K562 (cell line): ENCODE results near the gene GUCA1A. TPM values are rescaled to one million over a fixed set of nuclear protein-coding genes. Genes with fewer than 3 reads are reported as not detected.

Experiments
- ATF7 ChIP-seq: fragments of 450-650 bp; IDR thresholded peaks from 2 replicates; pipeline ENCODE4 v1.7.1; 2014; ENCODE audit warnings: mild to moderate bottlenecking, moderate library complexity
- BRD4 ChIP-seq: fragments of 200-600 bp; sonication (generic); IDR thresholded peaks from 2 replicates; pipeline ENCODE4 v1.6.1; 2017; ENCODE audit warnings: inconsistent platforms
- CBFA2T3 ChIP-seq: fragments of 450-650 bp; IDR thresholded peaks from 2 replicates; pipeline ENCODE4 v1.6.1; 2017
- CBX3 ChIP-seq, 2 experiments: IDR thresholded peaks; 1 replicate in 1 of 2; 2 replicates in 1 of 2; pipeline ENCODE4 v1.6.1; 2012; ENCODE audit warnings: inconsistent platforms in 2 of 2, low read length in 2 of 2, borderline replicate concordance in 1 of 2, control low read depth in 1 of 2
- CTBP1 ChIP-seq: fragments of 450-650 bp; IDR thresholded peaks from 2 replicates; pipeline ENCODE4 v1.6.1; 2016; ENCODE audit warnings: borderline replicate concordance
- EP300 ChIP-seq: IDR thresholded peaks from 2 replicates; pipeline ENCODE4 v1.6.1; 2012; ENCODE audit warnings: low read length, improper control_type of control experiment
- FOXA3 ChIP-seq, 2 experiments: fragments of 450-650 bp in 1 of 2; sonication (generic) in 1 of 2; formaldehyde crosslinking; IDR thresholded peaks in 1 of 2; conservative IDR thresholded peaks in 1 of 2; 2 replicates each; pipeline versions ENCODE4 v1.4.0 to v1.8.0; 2020 to 2022; ENCODE audit warnings: mild to moderate bottlenecking in 2 of 2, missing genetic modification reagents in 1 of 2
- HES1 ChIP-seq: fragments of 450-650 bp; IDR thresholded peaks from 2 replicates; pipeline ENCODE4 v1.6.1; 2016; ENCODE audit warnings: low read depth, mild to moderate bottlenecking, moderate library complexity
- MAX ChIP-seq: sonication (generic); formaldehyde crosslinking; IDR thresholded peaks from 2 replicates; pipeline ENCODE4 v1.9.0; 2022; ENCODE audit warnings: mild to moderate bottlenecking, missing genetic modification reagents
- MYBL2 ChIP-seq, 2 experiments: fragments of 450-650 bp in 1 of 2; sonication (generic) in 1 of 2; formaldehyde crosslinking in 1 of 2; IDR thresholded peaks; 2 replicates each; pipeline versions ENCODE4 v1.6.1 to v1.8.1; 2017 to 2022; ENCODE audit warnings: borderline replicate concordance in 1 of 2, inconsistent platforms in 1 of 2, low read depth in 1 of 2, mild to moderate bottlenecking in 1 of 2, missing genetic modification reagents in 1 of 2, moderate library complexity in 1 of 2
- NCOR1 ChIP-seq: fragments of 450-650 bp; IDR thresholded peaks from 2 replicates; pipeline ENCODE4 v1.6.1; 2016; ENCODE audit warnings: mild to moderate bottlenecking, moderate library complexity
- NFIC ChIP-seq: fragments of 450-650 bp; IDR thresholded peaks from 2 replicates; pipeline ENCODE4 v1.6.1; 2017; ENCODE audit warnings: mild to moderate bottlenecking, inconsistent platforms
- NUFIP1 ChIP-seq: fragments of 450-650 bp; IDR thresholded peaks from 2 replicates; pipeline ENCODE4 v1.6.1; 2018; ENCODE audit not compliant: partially characterized antibody
- ZMIZ1 ChIP-seq, 2 experiments: fragments of 150-350 bp in 1 of 2; IDR thresholded peaks; 2 replicates each; pipeline ENCODE4 v1.6.1; 2012 to 2016; ENCODE audit warnings: low read depth in 2 of 2, low read length in 2 of 2, mild to moderate bottlenecking in 1 of 2, moderate library complexity in 1 of 2
- ZNF134 ChIP-seq: fragments of 250-450 bp; sonication (Bioruptor Pico); conservative IDR thresholded peaks from 2 replicates; pipeline ENCODE4 v1.4.0; 2020
- ZNF609 ChIP-seq: sonication (generic); formaldehyde crosslinking; IDR thresholded peaks from 2 replicates; pipeline ENCODE4 v1.8.1; 2023; ENCODE audit warnings: missing genetic modification reagents, mild to moderate bottlenecking, borderline replicate concordance
- ZNF77 ChIP-seq: fragments of 250-450 bp; sonication (Bioruptor Pico); IDR thresholded peaks from 2 replicates; pipeline ENCODE4 v1.5.0; 2020
- polyA plus RNA-seq, 8 experiments: library from polyadenylated mRNA; depleted of rRNA in 4 of 8; stranded (reverse) in 5 of 8; unstranded in 3 of 8; fragments of >200 nt; fragmentation: Nextera tagmentation in 2 of 8; fragmentation: Illumina TruSeq in 1 of 8; extraction: Ambion mirVana in 2 of 8; extraction: Trizol in 1 of 8; gene quantifications; 2 replicates each; pipeline versions ENCODE4 v1.2.1 to v1.2.3, GENCODE V29; 2011 to 2014; ENCODE audit warnings: inconsistent platforms in 1 of 8, missing spikeins in 1 of 8
- total RNA-seq, 7 experiments: library from RNA; depleted of rRNA in 6 of 7; stranded (reverse); fragments of >200 nt in 6 of 7; fragmentation: Illumina TruSeq in 2 of 7; extraction: Trizol in 2 of 7; gene quantifications; 2 replicates each; pipeline versions ENCODE4 v1.2.1 to v1.2.3, GENCODE V29; 2011 to 2021; ENCODE audit warnings: low replicate concordance in 1 of 7

Gene GUCA1A
- total and polyA plus RNA-seq, 9 of the 15 experiments (the other 6 are each of a cell fraction or from before 2014, with no cell fraction given) = not detected

- TF ChIP-seq ZMIZ1 (IDR thresholded peaks at IDR 0.05; ENCODE audit: low read depth in 2 of 2, low read length in 2 of 2) (0 out of 4 replicates have a peak, but pooled peaks of 1 of the 2 experiments have one; percentile 42), NFIC (peak; percentile 68), MYBL2 (IDR thresholded peaks at IDR 0.05; ENCODE audit: low read depth) (no peak), MYBL2 (CRISPR knock-in tag; IDR thresholded peaks at IDR 0.05; ENCODE audit: borderline replicate concordance) (no peak), HES1 (peak; percentile 71; the same call in 1 of the 2 replicates), FOXA3 (CRISPR knock-in tag; conservative IDR thresholded peaks at IDR 0.05 in 1 of 2, IDR thresholded peaks at IDR 0.05 in 1 of 2) (peak; percentile 66 to 84; a peak in 3 of 4 replicates), NCOR1 (peak; percentile 69), NUFIP1 (no peak), CBFA2T3 (peak; percentile 95), ZNF134 (0 out of 2 replicates have a peak, but pooled peaks have one; percentile 31), MAX (peak; percentile 73; the same call in 1 of the 2 replicates), ZNF609 (CRISPR knock-in tag) (peak; percentile 92; the same call in 1 of the 2 replicates), EP300 (peak; percentile 39), BRD4 (no peak), ZNF77 (no peak), CTBP1 (peak; percentile 63), CBX3 (IDR thresholded peaks at IDR 0.05; ENCODE audit: borderline replicate concordance in 1 of 2, low read length in 2 of 2) (0 out of 3 replicates have a peak, but pooled peaks of 1 of the 2 experiments have one; percentile 15), ATF7 (peak; percentile 34)
Measured at GRCh38 chr6:42128460-42129359, 44.5 kb upstream of the GUCA1A start (continued).
